ENCODE data around the gene TP53I11. TPM values are rescaled to one million over a fixed set of nuclear protein-coding genes. Genes with fewer than 3 reads are reported as not detected.

The TP53I11 gene
- total and polyA plus RNA-seq, 8 donors: 12.4 to 155 (median 27.3) TPM

DNA sequence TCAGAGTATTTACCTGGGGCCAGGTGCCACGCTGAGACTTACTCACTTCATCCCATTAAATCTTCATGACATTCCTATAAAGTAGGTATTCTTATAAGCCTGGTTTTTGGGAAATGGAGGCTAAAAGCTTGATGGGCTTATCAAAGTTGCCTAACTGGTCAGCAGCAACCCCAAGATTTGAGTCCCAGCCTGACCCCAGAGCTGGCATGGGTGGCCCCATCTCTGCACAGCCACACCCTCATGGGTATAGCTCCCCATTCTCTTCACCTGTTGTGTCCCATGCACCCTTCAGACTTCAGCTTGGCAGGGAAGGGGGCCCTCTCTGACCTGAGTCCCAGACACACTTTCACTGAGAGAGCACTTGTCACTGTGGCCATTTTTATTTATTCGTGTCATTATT, 37.4 kb upstream of the TP53I11 start:
- TF ChIP-seq POLR2AphosphoS5 (IDR thresholded peaks at IDR 0.05): no peak
- 85 to 93% (median 91%) methylated on average over 2 of the region's 2 CpGs for WGBS, 5 donors
- peak in 1 of 2 donors; percentile 18 for DNase-seq
- Histone ChIP-seq H3K4me3 (no peak overlapping the region), H3K27me3 (no peaks in the 10 kb centered on the region), H3K27ac (no peak overlapping the region), H3K4me1 (peaks cover 0 to 18% (median 6%) of the 10 kb centered on the region in 4 donors), H3K36me3 (no peaks in the 10 kb centered on the region), H3K9me3 (no peaks in the 10 kb centered on the region)
- intact Hi-C loops (cut with DNase I; ENCODE audit: low total_unique reads): no loop called here

DNA sequence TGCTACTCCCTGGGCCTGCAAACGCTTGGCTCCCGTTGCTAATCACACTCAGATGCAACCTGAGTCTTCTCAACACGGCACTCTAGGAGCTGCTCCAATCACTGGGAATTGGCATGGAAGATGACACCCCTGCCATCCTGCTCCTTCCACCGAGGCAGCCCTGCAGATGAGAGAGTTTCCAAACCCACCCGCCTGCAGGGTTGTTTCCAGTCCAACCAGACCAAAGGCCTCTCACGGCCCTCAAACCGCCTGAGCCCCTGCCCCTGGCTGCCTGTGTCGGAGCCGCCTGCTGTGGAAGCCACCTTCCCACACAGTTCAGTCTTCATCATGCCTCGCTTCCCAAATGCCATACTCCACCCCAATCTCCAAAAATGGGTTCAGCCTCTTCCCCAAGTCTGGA, 36.8 kb upstream of the TP53I11 start:
- intact Hi-C loops (cut with DNase I; ENCODE audit: low total_unique reads): no loop called here
- 75 to 83% (median 80%) methylated on average over 10 of the region's 10 CpGs for WGBS, 5 donors
- H3K27me3 ChIP-seq: no peaks in the 10 kb centered on the region
- H3K4me1 ChIP-seq: peaks cover 0 to 17% (median 6%) of the 10 kb centered on the region in 4 donors
- H3K27ac ChIP-seq: no peak overlapping the region
- H3K9me3 ChIP-seq: no peaks in the 10 kb centered on the region
- H3K36me3 ChIP-seq: no peaks in the 10 kb centered on the region
- TF ChIP-seq POLR2AphosphoS5 (IDR thresholded peaks at IDR 0.05): no peak
- TF ChIP-seq, protein P1, sequence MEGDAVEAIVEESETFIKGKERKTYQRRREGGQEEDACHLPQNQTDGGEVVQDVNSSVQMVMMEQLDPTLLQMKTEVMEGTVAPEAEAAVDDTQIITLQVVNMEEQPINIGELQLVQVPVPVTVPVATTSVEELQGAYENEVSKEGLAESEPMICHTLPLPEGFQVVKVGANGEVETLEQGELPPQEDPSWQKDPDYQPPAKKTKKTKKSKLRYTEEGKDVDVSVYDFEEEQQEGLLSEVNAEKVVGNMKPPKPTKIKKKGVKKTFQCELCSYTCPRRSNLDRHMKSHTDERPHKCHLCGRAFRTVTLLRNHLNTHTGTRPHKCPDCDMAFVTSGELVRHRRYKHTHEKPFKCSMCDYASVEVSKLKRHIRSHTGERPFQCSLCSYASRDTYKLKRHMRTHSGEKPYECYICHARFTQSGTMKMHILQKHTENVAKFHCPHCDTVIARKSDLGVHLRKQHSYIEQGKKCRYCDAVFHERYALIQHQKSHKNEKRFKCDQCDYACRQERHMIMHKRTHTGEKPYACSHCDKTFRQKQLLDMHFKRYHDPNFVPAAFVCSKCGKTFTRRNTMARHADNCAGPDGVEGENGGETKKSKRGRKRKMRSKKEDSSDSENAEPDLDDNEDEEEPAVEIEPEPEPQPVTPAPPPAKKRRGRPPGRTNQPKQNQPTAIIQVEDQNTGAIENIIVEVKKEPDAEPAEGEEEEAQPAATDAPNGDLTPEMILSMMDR (IDR thresholded peaks at IDR 0.05): no peak
- no peak for TF ChIP-seq EP300 (IDR thresholded peaks at IDR 0.05)
- TF ChIP-seq POLR2A (IDR thresholded peaks at IDR 0.05): no peak
- H3K4me3 ChIP-seq: no peak overlapping the region
- peak in 1 of 2 donors; percentile 15 for DNase-seq

DNA sequence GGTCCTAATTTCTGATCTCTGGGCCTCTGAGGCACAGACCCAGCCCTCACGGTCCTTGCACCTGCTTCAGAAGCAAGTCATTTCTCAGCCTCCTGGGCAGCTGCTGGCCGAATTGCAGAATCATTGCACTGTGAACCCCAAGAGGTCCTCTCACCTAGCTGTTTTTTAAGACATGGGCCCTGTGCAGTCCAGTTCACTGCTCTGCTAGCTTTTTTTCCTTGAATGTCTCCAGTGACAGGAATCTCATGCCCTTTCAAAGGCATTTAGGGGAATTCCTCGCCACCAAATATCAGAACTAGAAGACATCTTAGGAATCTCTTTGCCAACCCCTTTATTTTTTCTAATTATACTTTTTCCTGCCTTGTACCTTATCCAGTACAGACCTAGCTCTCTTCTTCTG, 35.6 kb upstream of the TP53I11 start:
- Histone ChIP-seq H3K27ac (no peak overlapping the region), H3K27me3 (no peaks in the 10 kb centered on the region), H3K36me3 (no peaks in the 10 kb centered on the region), H3K4me3 (no peak overlapping the region), H3K9me3 (no peaks in the 10 kb centered on the region), H3K4me1 (peaks cover 0 to 9% (median 2%) of the 10 kb centered on the region in 4 donors)
- 71 to 98% (median 92%) methylated on average over 3 of the region's 3 CpGs for WGBS, 5 donors
- no peak for TF ChIP-seq EP300 (IDR thresholded peaks at IDR 0.05)
- intact Hi-C loops (cut with DNase I; ENCODE audit: low total_unique reads): no loop called here
- peak in 1 of 2 donors; percentile 16 for DNase-seq

DNA sequence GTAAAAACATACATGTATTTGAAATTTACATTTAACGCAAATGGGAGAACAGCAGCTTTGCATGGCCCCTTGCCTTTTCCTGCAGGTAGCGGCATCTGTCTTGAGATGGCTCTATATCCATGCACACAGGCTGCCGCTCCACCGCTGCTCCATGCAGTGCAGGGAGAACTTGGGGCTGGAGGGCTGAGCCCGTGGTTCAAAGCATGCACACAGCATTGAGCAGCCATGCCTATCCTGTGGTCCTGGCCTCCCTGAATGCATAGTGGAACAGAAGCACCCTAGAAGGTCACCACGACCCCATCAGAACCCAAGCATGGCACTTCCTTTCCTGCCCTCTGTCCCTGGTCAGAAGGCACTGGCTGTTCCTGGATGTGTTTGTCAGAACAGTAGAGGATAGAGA, 35.0 kb upstream of the TP53I11 start:
- 91 to 97% (median 95%) methylated on average over 6 of the region's 6 CpGs for WGBS, 5 donors
- H3K4me3 ChIP-seq: no peak overlapping the region

DNA sequence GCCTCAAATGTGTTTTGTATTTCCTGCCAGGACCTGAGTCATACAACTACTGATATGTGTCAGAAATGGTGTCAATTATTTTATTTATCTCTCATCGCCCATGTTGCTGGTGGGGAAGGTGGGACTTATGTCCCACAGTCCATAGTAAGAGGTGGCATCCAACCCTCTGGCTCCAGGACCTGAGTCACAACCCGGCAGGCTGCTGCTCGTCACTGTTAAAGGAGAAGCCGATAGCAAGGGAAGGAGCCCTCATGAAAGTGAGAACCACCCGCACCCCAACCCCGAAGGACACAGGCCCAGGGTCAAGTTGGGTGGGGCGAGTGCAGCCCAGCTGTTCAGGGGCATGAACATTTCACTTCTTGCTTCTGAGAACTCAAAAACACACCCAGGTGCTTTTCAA, 33.1 kb upstream of the TP53I11 start:
- DNase-seq: peak in 1 of 2 donors; percentile 18

More for the DNA sequence above, 35.0 kb upstream of the TP53I11 start:
- Histone ChIP-seq H3K9me3 (no peaks in the 10 kb centered on the region), H3K36me3 (no peaks in the 10 kb centered on the region), H3K27me3 (no peaks in the 10 kb centered on the region), H3K27ac (no peak overlapping the region), H3K4me1 (peaks cover 3 to 10% (median 5%) of the 10 kb centered on the region in 4 donors)
- intact Hi-C loops (cut with DNase I; ENCODE audit: low total_unique reads): no loop called here
- peak in 1 of 2 donors; percentile 22 for DNase-seq
- TF ChIP-seq POLR2AphosphoS5 (IDR thresholded peaks at IDR 0.05) (no peak), POLR2A (IDR thresholded peaks at IDR 0.05) (no peak)
- TF ChIP-seq, protein P1 (IDR thresholded peaks at IDR 0.05): no peak

More for the DNA sequence above, 33.1 kb upstream of the TP53I11 start:
- intact Hi-C loops (cut with DNase I; ENCODE audit: low total_unique reads): no loop called here
- H3K9me3 ChIP-seq: no peaks in the 10 kb centered on the region
- no peaks in the 10 kb centered on the region for H3K27me3 ChIP-seq
- no peak overlapping the region for H3K27ac ChIP-seq
- peaks cover 18 to 25% (median 23%) of the 10 kb centered on the region in 4 donors for H3K4me1 ChIP-seq
- H3K36me3 ChIP-seq: no peaks in the 10 kb centered on the region
- H3K4me3 ChIP-seq: no peak overlapping the region
- TF ChIP-seq EP300 (IDR thresholded peaks at IDR 0.05): no peak
- no peak for TF ChIP-seq POLR2AphosphoS5 (IDR thresholded peaks at IDR 0.05)
- no peak for TF ChIP-seq POLR2A (IDR thresholded peaks at IDR 0.05)
- TF ChIP-seq, protein P1 (IDR thresholded peaks at IDR 0.05): no peak
- whole genome bisulfite sequencing, 5 donors: 72 to 77% (median 75%) methylated on average over 7 of the region's 7 CpGs

Measured in stomach (tissue), 9 donors.